T-cell (primary cell): ENCODE measurements around the gene AQP7. TPM values are rescaled to one million over a fixed set of nuclear protein-coding genes. Genes with fewer than 3 reads are reported as not detected.
"Not testable (repeated sequence)": the region's sequence is repeated elsewhere in the genome, so short reads cannot be mapped to it uniquely, and the experiment has no call there.

Experiments
- ATAC-seq, 4 experiments: fragments of 200-7000 bp in 3 of 4; fragments of 150-1000 bp in 1 of 4; cut with Tn5 transposase; replicated peaks in 1 of 4; 1 replicate in 3 of 4; 2 replicates in 1 of 4; pipeline ENCODE4 v1.10.0; 2021; ENCODE audit warnings: moderate library complexity in 3 of 4, mild to moderate bottlenecking in 2 of 4, moderate number of reproducible peaks in 1 of 4
- CTCF ChIA-PET, 2 donors: fragments of 300-600 bp; sonication (Branson Sonifier 250); formaldehyde crosslinking; loops; one replicate each; lab custom pipeline; 2022; ENCODE audit warnings: antibody characterized with exemption in 2 of 2; lab: Charles Lee
- POLR2A ChIA-PET, 2 donors: fragments of 300-600 bp; sonication (Branson Sonifier 250); formaldehyde crosslinking; loops; one replicate each; lab custom pipeline; 2022; ENCODE audit warnings: antibody characterized with exemption in 2 of 2; lab: Charles Lee
- DNase-seq, 35 experiments: peaks; one replicate each; pipeline versions ENCODE4 v3.0.0 to v3.0.0-alpha.2; 2013 to 2023
- H3K27ac ChIP-seq: one replicate; pipeline ENCODE4 v1.5.1; 2013; ENCODE audit warnings: low read length
- H3K27me3 ChIP-seq, 2 experiments: replicated peaks in 1 of 2; 1 replicate in 1 of 2; 2 replicates in 1 of 2; pipeline versions ENCODE4 v1.6.1 to v1.7.0; 2013; ENCODE audit warnings: low read length in 1 of 2, mixed read lengths in 1 of 2; ENCODE audit not compliant: control insufficient read depth in 2 of 2, insufficient read depth in 2 of 2; ENCODE audit errors: extremely low read depth in 1 of 2
- H3K36me3 ChIP-seq, 2 donors: 1 replicate in 1 of 2; 2 replicates in 1 of 2; pipeline versions ENCODE4 v1.6.1 to v1.7.0; 2013; ENCODE audit warnings: low read length in 1 of 2; ENCODE audit not compliant: control insufficient read depth in 2 of 2, insufficient read depth in 1 of 2; ENCODE audit errors: extremely low read depth in 1 of 2
- H3K4me1 ChIP-seq, 2 experiments: 1 replicate in 1 of 2; 2 replicates in 1 of 2; pipeline versions ENCODE4 v1.6.1 to v1.7.0; 2013; ENCODE audit warnings: low read length in 2 of 2, mixed read lengths in 1 of 2; ENCODE audit not compliant: insufficient read depth in 2 of 2, control insufficient read depth in 1 of 2; ENCODE audit errors: extremely low read depth in 1 of 2
- H3K4me3 ChIP-seq, 2 donors: 1 replicate in 1 of 2; 2 replicates in 1 of 2; pipeline versions ENCODE4 v1.5.1 to v1.7.0; 2013; ENCODE audit warnings: mild to moderate bottlenecking in 2 of 2, low read length in 1 of 2, moderate library complexity in 1 of 2; ENCODE audit not compliant: control insufficient read depth in 1 of 2; ENCODE audit errors: extremely low read depth in 1 of 2
- H3K9me3 ChIP-seq: 2 replicates; pipeline ENCODE4 v1.7.0; 2013
- H3K27ac Mint-ChIP-seq, 2 donors: one replicate each; pipeline ENCODE4 v1.8.0; 2020 to 2021; ENCODE audit warnings: mild to moderate bottlenecking in 2 of 2, mixed read lengths in 2 of 2
- H3K27me3 Mint-ChIP-seq, 2 donors: one replicate each; pipeline ENCODE4 v1.8.0; 2021 to 2022; ENCODE audit warnings: mixed read lengths in 2 of 2
- H3K36me3 Mint-ChIP-seq: one replicate; pipeline ENCODE4 v1.8.0; 2021; ENCODE audit warnings: mixed read lengths
- H3K4me1 Mint-ChIP-seq, 3 donors: one replicate each; pipeline ENCODE4 v1.8.0; 2020 to 2022; ENCODE audit warnings: mixed read lengths in 3 of 3, mild to moderate bottlenecking in 1 of 3
- H3K4me3 Mint-ChIP-seq, 3 donors: one replicate each; pipeline ENCODE4 v1.8.0; 2020 to 2022; ENCODE audit warnings: mild to moderate bottlenecking in 3 of 3, mixed read lengths in 3 of 3, moderate library complexity in 3 of 3
- H3K9me3 Mint-ChIP-seq, 3 donors: one replicate each; pipeline ENCODE4 v1.8.0; 2020 to 2022; ENCODE audit warnings: mixed read lengths in 3 of 3
- WGBS: methylation state at CpG from one replicate; pipeline ENCODE4 v1.1.5; 2013; ENCODE audit warnings: missing lambda C conversion rate; ENCODE audit not compliant: insufficient coverage; 5-methylcytosine and 5-hydroxymethylcytosine counted together
- total RNA-seq, 35 experiments: library from RNA in 6 of 35; stranded (reverse) in 6 of 35; fragments of 120-200 nt in 1 of 35; gene quantifications; one replicate each; pipeline versions ENCODE4 v1.2.1 to v1.2.4 and lab custom pipeline; 2013 to 2026

Gene AQP7
- total RNA-seq, 5 donors from 2014 or later (not counting 1 experiment from before 2014, with no cell fraction given) = 0.20 to 1.4 (median 0.44) TPM

- Histone ChIP-seq H3K27ac (no peak overlapping the region), H3K4me3 (no peak overlapping the region), H3K36me3 (no peaks in the 10 kb centered on the region), H3K27me3 (peaks cover 0 to 3% of the 10 kb centered on the region in 2 experiments), H3K9me3 (no peaks in the 10 kb centered on the region), H3K4me1 (no peaks in the 10 kb centered on the region)
- H3K27me3 Mint-ChIP-seq = peaks cover 0 to 3% of the 10 kb centered on the region in 2 donors
- DNase-seq (no peak), ATAC-seq (no peak)
- ChIA-PET POLR2A (no interaction called here), CTCF (no interaction called here)
- no peaks in the 10 kb centered on the region for H3K9me3 Mint-ChIP-seq
- H3K36me3 Mint-ChIP-seq = no peaks in the 10 kb centered on the region
- H3K4me3 Mint-ChIP-seq = no peak overlapping the region
- H3K27ac Mint-ChIP-seq = no peak overlapping the region
- WGBS = 85% methylated on average over 15 of the region's 15 CpGs
- no peaks in the 10 kb centered on the region for H3K4me1 Mint-ChIP-seq
These were observed 14.0 kb downstream of the AQP7 start for GRCh38 chr9:33388110-33388994.

GRCh38 chr9:33386998-33387397 is 15.4 kb downstream of the AQP7 start:
- WGBS = 90% methylated on average over 2 of the region's 9 CpGs
- H3K4me1 ChIP-seq, CTCF ChIA-PET, H3K27ac Mint-ChIP-seq, H3K27me3 ChIP-seq, H3K36me3 Mint-ChIP-seq, POLR2A ChIA-PET, H3K4me3 Mint-ChIP-seq, H3K9me3 ChIP-seq, H3K36me3 ChIP-seq, H3K27ac ChIP-seq, H3K4me1 Mint-ChIP-seq, H3K9me3 Mint-ChIP-seq, ATAC-seq, H3K4me3 ChIP-seq, DNase-seq, H3K27me3 Mint-ChIP-seq: not testable (repeated sequence)

DNA sequence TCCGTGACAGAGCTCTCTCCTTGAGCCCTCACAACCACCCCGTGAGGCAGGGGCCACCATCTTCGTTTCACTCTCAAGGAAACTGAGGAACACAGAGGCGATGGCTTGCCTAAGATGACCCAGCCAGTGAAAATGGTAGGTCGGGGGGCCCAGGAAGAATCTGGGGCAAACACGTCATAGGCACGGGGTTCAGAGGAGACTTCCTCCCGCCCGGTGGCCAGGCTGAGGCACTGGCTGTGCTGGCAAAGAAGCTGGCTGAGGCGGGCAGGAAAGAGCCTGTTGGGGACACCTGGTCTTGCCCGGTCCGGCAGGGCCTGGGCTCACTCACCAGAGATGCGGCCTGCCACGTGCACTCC is 15.7 kb downstream of the AQP7 start:
- H3K9me3 ChIP-seq, H3K27ac ChIP-seq, H3K9me3 Mint-ChIP-seq, H3K27ac Mint-ChIP-seq, H3K4me1 ChIP-seq, H3K4me3 Mint-ChIP-seq, POLR2A ChIA-PET, H3K27me3 ChIP-seq, ATAC-seq, DNase-seq, H3K4me3 ChIP-seq, H3K36me3 Mint-ChIP-seq, H3K27me3 Mint-ChIP-seq, H3K4me1 Mint-ChIP-seq, H3K36me3 ChIP-seq, CTCF ChIA-PET: not testable (repeated sequence)
- 71% methylated on average over 6 of the region's 14 CpGs for WGBS

GRCh38 chr9:33385979-33386640 is 16.3 kb downstream of the AQP7 start:
- H3K27ac ChIP-seq, H3K4me1 ChIP-seq, H3K36me3 ChIP-seq, H3K4me3 ChIP-seq, H3K9me3 ChIP-seq, H3K27me3 Mint-ChIP-seq, H3K36me3 Mint-ChIP-seq, CTCF ChIA-PET, H3K27me3 ChIP-seq, H3K4me3 Mint-ChIP-seq, POLR2A ChIA-PET, DNase-seq, ATAC-seq, H3K27ac Mint-ChIP-seq, H3K9me3 Mint-ChIP-seq, H3K4me1 Mint-ChIP-seq: not testable (repeated sequence)
- 91% methylated on average over 15 of the region's 23 CpGs for WGBS

DNA sequence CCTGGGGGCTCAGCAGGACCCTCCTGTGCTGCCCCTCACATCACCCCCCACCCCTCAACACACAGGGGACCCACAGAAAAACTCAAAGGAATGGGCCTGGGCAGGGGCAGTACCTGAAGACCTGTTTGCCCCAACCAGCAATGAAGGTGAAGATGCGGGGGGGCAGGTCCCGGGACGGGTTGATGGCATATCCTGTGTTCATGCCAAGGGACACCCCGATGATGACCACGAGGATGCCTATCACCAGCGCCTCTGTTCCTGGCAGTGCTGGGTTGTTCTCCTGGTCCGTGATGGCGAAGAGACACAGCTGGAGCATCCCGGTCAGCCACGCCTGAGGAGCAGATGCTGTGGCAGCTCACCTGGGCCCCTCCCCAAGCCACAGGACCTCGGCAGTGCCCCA is 16.8 kb downstream of the AQP7 start:
- H3K4me1 ChIP-seq, H3K4me3 Mint-ChIP-seq, H3K9me3 ChIP-seq, H3K27me3 Mint-ChIP-seq, POLR2A ChIA-PET, H3K36me3 ChIP-seq, H3K27me3 ChIP-seq, ATAC-seq, H3K27ac ChIP-seq, CTCF ChIA-PET, DNase-seq, H3K27ac Mint-ChIP-seq, H3K4me3 ChIP-seq, H3K36me3 Mint-ChIP-seq, H3K9me3 Mint-ChIP-seq, H3K4me1 Mint-ChIP-seq: not testable (repeated sequence)
- whole genome bisulfite sequencing = 97% methylated on average over 8 of the region's 11 CpGs

DNA sequence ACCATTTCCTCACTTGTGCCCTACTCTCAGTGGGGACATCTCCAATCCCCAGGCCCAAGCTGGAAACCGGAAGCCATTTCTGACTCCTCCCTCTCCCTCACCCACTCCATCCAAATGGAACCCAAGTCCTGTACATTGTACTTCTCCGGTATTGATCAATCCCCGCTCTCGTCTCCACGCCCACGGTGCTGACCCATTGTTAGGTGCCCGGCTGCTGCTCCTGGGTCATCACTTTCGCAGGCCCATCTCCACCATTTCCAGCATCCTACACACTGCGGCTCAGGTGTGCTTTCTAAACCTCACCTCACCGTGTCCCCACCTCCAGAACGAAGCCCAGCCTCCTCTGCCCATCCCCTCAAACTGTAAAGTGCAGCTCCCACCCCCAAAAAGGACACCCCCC is 19.0 kb downstream of the AQP7 start:
- ATAC-seq, H3K4me3 Mint-ChIP-seq, H3K9me3 Mint-ChIP-seq, POLR2A ChIA-PET, H3K4me1 ChIP-seq, H3K27me3 Mint-ChIP-seq, H3K4me1 Mint-ChIP-seq, H3K27ac ChIP-seq, CTCF ChIA-PET, H3K9me3 ChIP-seq, H3K4me3 ChIP-seq, H3K36me3 Mint-ChIP-seq, H3K27me3 ChIP-seq, H3K27ac Mint-ChIP-seq, H3K36me3 ChIP-seq, DNase-seq: not testable (repeated sequence)
- WGBS = 98% methylated on average over 6 of the region's 11 CpGs
